ENCODE measurements around the gene NBEA. TPM values are rescaled to one million over a fixed set of nuclear protein-coding genes. Genes with fewer than 3 reads are reported as not detected.

Gene NBEA
- total RNA-seq, 1 experiment from 2014 or later = 4.1 TPM

DNA sequence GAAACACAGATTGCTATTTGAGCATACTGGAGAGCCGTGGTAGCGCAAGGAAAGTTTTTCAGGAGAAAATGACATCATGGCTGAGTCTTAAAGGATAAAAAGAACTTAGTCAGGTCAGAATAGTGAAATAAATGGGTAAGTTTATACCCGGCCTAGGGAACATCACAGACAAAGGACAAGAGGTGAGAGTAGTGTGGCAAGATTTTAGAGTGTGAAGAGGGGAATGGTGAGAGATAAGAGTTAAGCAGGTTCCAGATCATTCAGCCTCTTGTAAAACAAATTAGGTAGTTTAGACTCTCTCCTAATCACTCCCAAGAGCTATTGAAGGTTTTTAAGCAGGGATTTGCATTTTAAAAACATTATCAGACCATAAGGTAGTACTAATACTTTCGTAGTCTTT lies 650.4 kb downstream of the NBEA start (continued):
- TF ChIP-seq YY1 (IDR thresholded peaks at IDR 0.05; ENCODE audit: extremely low read depth, insufficient replicate concordance, low read depth, low read length) (no peak), ZFX (IDR thresholded peaks at IDR 0.05) (no peak), POLR2AphosphoS5 (IDR thresholded peaks at IDR 0.05; ENCODE audit: low read depth, low read length) (no peak)

DNA sequence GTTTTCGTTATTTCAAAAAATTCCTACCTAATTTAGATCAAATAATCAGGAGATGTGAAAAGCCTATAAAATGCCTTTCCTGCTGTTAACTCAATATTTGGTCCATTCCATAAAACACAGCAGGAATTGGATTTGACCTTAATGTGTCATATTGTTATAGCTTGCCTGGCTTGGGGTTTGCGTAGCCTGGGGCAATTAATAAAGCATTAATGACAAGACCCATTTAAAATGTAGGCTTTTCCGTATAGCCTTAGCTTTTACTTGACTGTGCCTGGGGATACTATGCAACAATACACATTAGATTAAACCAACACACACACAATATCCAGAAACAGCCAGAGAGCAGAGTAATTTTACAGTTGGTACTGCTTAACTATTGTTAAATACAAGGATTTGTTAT lies 651.6 kb downstream of the NBEA start:
- no peak for TF ChIP-seq ZFX (IDR thresholded peaks at IDR 0.05)
- TF ChIP-seq, protein P1, sequence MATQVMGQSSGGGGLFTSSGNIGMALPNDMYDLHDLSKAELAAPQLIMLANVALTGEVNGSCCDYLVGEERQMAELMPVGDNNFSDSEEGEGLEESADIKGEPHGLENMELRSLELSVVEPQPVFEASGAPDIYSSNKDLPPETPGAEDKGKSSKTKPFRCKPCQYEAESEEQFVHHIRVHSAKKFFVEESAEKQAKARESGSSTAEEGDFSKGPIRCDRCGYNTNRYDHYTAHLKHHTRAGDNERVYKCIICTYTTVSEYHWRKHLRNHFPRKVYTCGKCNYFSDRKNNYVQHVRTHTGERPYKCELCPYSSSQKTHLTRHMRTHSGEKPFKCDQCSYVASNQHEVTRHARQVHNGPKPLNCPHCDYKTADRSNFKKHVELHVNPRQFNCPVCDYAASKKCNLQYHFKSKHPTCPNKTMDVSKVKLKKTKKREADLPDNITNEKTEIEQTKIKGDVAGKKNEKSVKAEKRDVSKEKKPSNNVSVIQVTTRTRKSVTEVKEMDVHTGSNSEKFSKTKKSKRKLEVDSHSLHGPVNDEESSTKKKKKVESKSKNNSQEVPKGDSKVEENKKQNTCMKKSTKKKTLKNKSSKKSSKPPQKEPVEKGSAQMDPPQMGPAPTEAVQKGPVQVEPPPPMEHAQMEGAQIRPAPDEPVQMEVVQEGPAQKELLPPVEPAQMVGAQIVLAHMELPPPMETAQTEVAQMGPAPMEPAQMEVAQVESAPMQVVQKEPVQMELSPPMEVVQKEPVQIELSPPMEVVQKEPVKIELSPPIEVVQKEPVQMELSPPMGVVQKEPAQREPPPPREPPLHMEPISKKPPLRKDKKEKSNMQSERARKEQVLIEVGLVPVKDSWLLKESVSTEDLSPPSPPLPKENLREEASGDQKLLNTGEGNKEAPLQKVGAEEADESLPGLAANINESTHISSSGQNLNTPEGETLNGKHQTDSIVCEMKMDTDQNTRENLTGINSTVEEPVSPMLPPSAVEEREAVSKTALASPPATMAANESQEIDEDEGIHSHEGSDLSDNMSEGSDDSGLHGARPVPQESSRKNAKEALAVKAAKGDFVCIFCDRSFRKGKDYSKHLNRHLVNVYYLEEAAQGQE (IDR thresholded peaks at IDR 0.05; ENCODE audit: low read depth) = no peak
- TF ChIP-seq CEBPB (IDR thresholded peaks at IDR 0.05; ENCODE audit: low read depth) = no peak
- TF ChIP-seq SP1 (IDR thresholded peaks at IDR 0.05; ENCODE audit: low read depth) = no peak
- H3K27me3 ChIP-seq (ENCODE audit: insufficient read depth, low read length) = no peaks in the 10 kb centered on the region
- H3K36me3 ChIP-seq (ENCODE audit: control insufficient read depth in 1 of 2, insufficient read depth in 2 of 2, low read length in 2 of 2) = no peaks in the 10 kb centered on the region
- ChIA-PET RAD21 (ENCODE audit: low non-redundant PET in 1 of 2, low total read pairs in 2 of 2, uncharacterized antibody in 2 of 2, unreplicated experiment in 2 of 2) (no interaction called here), CTCF (no interaction called here), POLR2A (no interaction called here)
- H2AFZ ChIP-seq (ENCODE audit: low read depth, low read length, poor library complexity, severe bottlenecking) = no peak overlapping the region
- no peaks in the 10 kb centered on the region for H3K9me3 ChIP-seq (ENCODE audit: control insufficient read depth in 1 of 2, insufficient read depth in 1 of 2, low read depth in 1 of 2, low read length in 2 of 2)
- H3K4me3 ChIP-seq (replicated peaks in 1 of 2; ENCODE audit: low read depth in 1 of 2, low read length in 2 of 2) = no peak overlapping the region
- no peaks in the 10 kb centered on the region for H3K4me1 ChIP-seq (ENCODE audit: control insufficient read depth in 1 of 2, insufficient read depth in 2 of 2, low read length in 2 of 2)
- H4K20me1 ChIP-seq (ENCODE audit: insufficient read depth) = no peaks in the 10 kb centered on the region
- no TSS peak for BruUV-seq (replicated peaks)
- no peak overlapping the region for H3K9ac ChIP-seq (ENCODE audit: low read length)
- H3K9me2 ChIP-seq (ENCODE audit: insufficient read depth) = no peaks in the 10 kb centered on the region
- DNase-seq (ENCODE audit: low read depth, low spot score) (no peak), ATAC-seq (no peak)
- H3K79me2 ChIP-seq (ENCODE audit: insufficient read depth, low read length) = no peaks in the 10 kb centered on the region
- intact Hi-C loops (cut with micrococcal nuclease) = no loop called here
- no peak overlapping the region for H3K27ac ChIP-seq (ENCODE audit: low read depth, low read length)
- no peak overlapping the region for H3K4me2 ChIP-seq (ENCODE audit: low read length)
